ENCODE data around the gene HSD17B11. TPM values are rescaled to one million over a fixed set of nuclear protein-coding genes. Genes with fewer than 3 reads are reported as not detected.

Gene HSD17B11
- total RNA-seq, 1 experiment from 2014 or later = 8.8 TPM

GRCh38 chr4:87382931-87383330 is 8.1 kb downstream of the HSD17B11 start:
- H3K27ac Mint-ChIP-seq = no peak overlapping the region
- H3K79me2 ChIP-seq (ENCODE audit: insufficient read depth, low read length) = no peaks in the 10 kb centered on the region

More at GRCh38 chr4:87382931-87383330, 8.1 kb downstream of the HSD17B11 start:
- no peak overlapping the region for H4K8ac ChIP-seq (replicated peaks; ENCODE audit: insufficient read length, low read depth, low read length)
- H2BK15ac ChIP-seq (ENCODE audit: low read depth, low read length) = no peak overlapping the region
- H2AK5ac ChIP-seq (ENCODE audit: insufficient read length, low read length) = no peak overlapping the region
- no peak overlapping the region for H3K4me3 Mint-ChIP-seq
- H2BK12ac ChIP-seq (ENCODE audit: insufficient read length, low read depth, low read length) = no peak overlapping the region
- no peak overlapping the region for H4K5ac ChIP-seq (ENCODE audit: insufficient read length, low read depth, low read length)
- H3K27me3 ChIP-seq (ENCODE audit: insufficient read depth, low read length) = no peaks in the 10 kb centered on the region; the same call in 1 of the 2 replicates
- peaks cover 7 to 11% of the 10 kb centered on the region in 2 experiments for H3K9me3 Mint-ChIP-seq
- H3K56ac ChIP-seq (ENCODE audit: insufficient read length, low read depth, low read length) = no peak overlapping the region
- H3K36me3 Mint-ChIP-seq (ENCODE audit: insufficient read depth in 1 of 3, low read depth in 3 of 3) = peaks cover 16 to 30% (median 23%) of the 10 kb centered on the region in 3 experiments
- no peaks in the 10 kb centered on the region for H3K4me1 ChIP-seq (ENCODE audit: insufficient read depth, low read length)
- H3K4me2 ChIP-seq (ENCODE audit: insufficient read depth, insufficient read length, low read length) = no peak overlapping the region
- H2BK5ac ChIP-seq (ENCODE audit: insufficient read length, low read length) = no peak overlapping the region
- WGBS (ENCODE audit: extremely low coverage, insufficient read length, low lambda C conversion rate) = 100% methylated on average over 1 of the region's 3 CpGs
- no peak overlapping the region for H4K91ac ChIP-seq (ENCODE audit: insufficient read length, low read depth, low read length)
- no peak overlapping the region for H3K18ac ChIP-seq (ENCODE audit: insufficient read length, low read depth, low read length)
- no peak overlapping the region for H2AFZ ChIP-seq (ENCODE audit: low read length)
- H3K14ac ChIP-seq (ENCODE audit: insufficient read depth, low read length) = no peak overlapping the region
- H3K79me1 ChIP-seq (ENCODE audit: insufficient read depth, low read depth, low read length, poor library complexity, severe bottlenecking) = no peaks in the 10 kb centered on the region
- H3T11ph ChIP-seq (ENCODE audit: low read length) = no peak overlapping the region
- TF ChIP-seq CTCF (conservative IDR thresholded peaks at IDR 0.05) = no peak
- no peaks in the 10 kb centered on the region for H3K23me2 ChIP-seq (ENCODE audit: insufficient read length, low read depth, low read length, poor library complexity, severe bottlenecking)
- H3K4me1 Mint-ChIP-seq = no peaks in the 10 kb centered on the region
- no peak overlapping the region for H3K27ac ChIP-seq (ENCODE audit: insufficient read length, low read depth, low read length)
- no peak overlapping the region for H3K23ac ChIP-seq (ENCODE audit: insufficient read length, low read depth, low read length)
- H3K9ac ChIP-seq (ENCODE audit: extremely low read depth, insufficient read length, low read length) = no peak overlapping the region
- H2BK20ac ChIP-seq (ENCODE audit: low read depth, low read length, poor library complexity, severe bottlenecking) = no peak overlapping the region
- no peaks in the 10 kb centered on the region for H3K27me3 Mint-ChIP-seq (ENCODE audit: low read depth)
- no peaks in the 10 kb centered on the region for H3K9me3 ChIP-seq (ENCODE audit: control insufficient read depth, low read depth, low read length)
- no peak for DNase-seq
- no peak overlapping the region for H3K4ac ChIP-seq (ENCODE audit: low read depth, low read length)
- H4K20me1 ChIP-seq (ENCODE audit: control insufficient read depth, insufficient read depth, insufficient read length) = no peaks in the 10 kb centered on the region
- H2BK120ac ChIP-seq (ENCODE audit: low read depth, low read length, poor library complexity, severe bottlenecking) = no peak overlapping the region

All from H9 (cell line).